ENCODE measurements around the gene GLRX5. TPM values are rescaled to one million over a fixed set of nuclear protein-coding genes. Genes with fewer than 3 reads are reported as not detected.

Gene GLRX5
- total RNA-seq, 1 experiment from 2014 or later: 73.1 TPM

DNA sequence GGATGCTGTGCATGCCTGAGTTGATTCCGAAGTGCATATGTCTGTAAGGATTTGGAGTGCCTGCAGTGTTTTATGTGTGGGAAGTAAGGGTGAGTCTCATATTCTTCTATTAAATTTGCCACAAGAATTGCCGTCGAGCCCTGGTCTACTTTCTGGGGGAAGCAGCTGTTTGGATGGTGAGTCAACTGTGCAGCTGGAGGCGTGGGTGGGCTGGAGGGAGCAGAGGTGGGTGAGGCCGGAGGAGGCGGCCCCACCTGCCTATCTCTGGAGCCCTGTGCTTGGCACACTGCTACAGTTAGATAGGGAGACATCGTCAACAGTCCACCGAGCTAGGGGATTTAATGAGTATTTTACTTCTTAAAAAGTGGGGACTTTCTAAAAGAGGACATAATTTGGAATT, 9.7 kb downstream of the GLRX5 start:
- Histone ChIP-seq H3K36me3 (replicated peaks; ENCODE audit: control insufficient read depth, insufficient read depth, low read length) (no peaks in the 10 kb centered on the region), H3K4me3 (ENCODE audit: insufficient read depth, low read depth, low read length) (no peak overlapping the region), H3K27me3 (ENCODE audit: control insufficient read depth, insufficient read depth, low read length) (no peaks in the 10 kb centered on the region)
- DNase-seq: no peak

GRCh38 chr14:95545515-95546168, 10.8 kb downstream of the GLRX5 start:
- H3K4me3 ChIP-seq (ENCODE audit: insufficient read depth, low read depth, low read length): no peak overlapping the region
- DNase-seq: no peak
- no peaks in the 10 kb centered on the region for H3K36me3 ChIP-seq (replicated peaks; ENCODE audit: control insufficient read depth, insufficient read depth, low read length)

DNA sequence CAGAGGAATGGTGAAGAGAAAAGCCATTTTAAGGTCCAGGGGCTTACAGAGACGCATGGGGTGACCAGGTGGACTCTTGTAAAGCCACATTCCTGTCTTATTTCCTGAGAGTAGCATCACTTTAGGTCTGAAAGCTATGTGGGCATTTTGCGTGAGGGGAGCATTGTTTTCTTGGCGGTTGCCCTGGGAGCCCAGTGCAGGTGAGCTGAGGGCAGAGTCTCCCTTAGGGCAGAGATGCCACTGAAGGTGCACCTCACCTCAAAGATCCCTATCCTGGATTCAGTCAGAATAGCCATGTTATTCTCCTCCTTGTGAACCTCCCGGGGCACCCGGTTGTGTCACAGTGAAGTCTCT, 12.4 kb downstream of the GLRX5 start:
- H3K36me3 ChIP-seq (replicated peaks; ENCODE audit: control insufficient read depth, insufficient read depth, low read length): no peaks in the 10 kb centered on the region
- no peaks in the 10 kb centered on the region for H3K27me3 ChIP-seq (ENCODE audit: control insufficient read depth, insufficient read depth, low read length)
- no peak for DNase-seq
- H3K4me3 ChIP-seq (ENCODE audit: insufficient read depth, low read depth, low read length): no peak overlapping the region

More at GRCh38 chr14:95545515-95546168, 10.8 kb downstream of the GLRX5 start:
- H3K27me3 ChIP-seq (ENCODE audit: control insufficient read depth, insufficient read depth, low read length): no peaks in the 10 kb centered on the region

GRCh38 chr14:95547626-95548327, 12.9 kb downstream of the GLRX5 start:
- H3K36me3 ChIP-seq (replicated peaks; ENCODE audit: control insufficient read depth, insufficient read depth, low read length): no peaks in the 10 kb centered on the region
- DNase-seq: no peak
- no peaks in the 10 kb centered on the region for H3K27me3 ChIP-seq (ENCODE audit: control insufficient read depth, insufficient read depth, low read length)
- no peak overlapping the region for H3K4me3 ChIP-seq (ENCODE audit: insufficient read depth, low read depth, low read length)

- DNase-seq: no peak
- Histone ChIP-seq H3K36me3 (replicated peaks; ENCODE audit: control insufficient read depth, insufficient read depth, low read length) (no peaks in the 10 kb centered on the region), H3K4me3 (ENCODE audit: insufficient read depth, low read depth, low read length) (no peak overlapping the region), H3K27me3 (ENCODE audit: control insufficient read depth, insufficient read depth, low read length) (no peaks in the 10 kb centered on the region)
These were observed 13.6 kb downstream of the GLRX5 start for GRCh38 chr14:95548328-95548929.

GRCh38 chr14:95549656-95550585, 15.1 kb downstream of the GLRX5 start:
- no peaks in the 10 kb centered on the region for H3K36me3 ChIP-seq (replicated peaks; ENCODE audit: control insufficient read depth, insufficient read depth, low read length)
- H3K4me3 ChIP-seq (ENCODE audit: insufficient read depth, low read depth, low read length): no peak overlapping the region
- DNase-seq: no peak
- no peaks in the 10 kb centered on the region for H3K27me3 ChIP-seq (ENCODE audit: control insufficient read depth, insufficient read depth, low read length)

DNA sequence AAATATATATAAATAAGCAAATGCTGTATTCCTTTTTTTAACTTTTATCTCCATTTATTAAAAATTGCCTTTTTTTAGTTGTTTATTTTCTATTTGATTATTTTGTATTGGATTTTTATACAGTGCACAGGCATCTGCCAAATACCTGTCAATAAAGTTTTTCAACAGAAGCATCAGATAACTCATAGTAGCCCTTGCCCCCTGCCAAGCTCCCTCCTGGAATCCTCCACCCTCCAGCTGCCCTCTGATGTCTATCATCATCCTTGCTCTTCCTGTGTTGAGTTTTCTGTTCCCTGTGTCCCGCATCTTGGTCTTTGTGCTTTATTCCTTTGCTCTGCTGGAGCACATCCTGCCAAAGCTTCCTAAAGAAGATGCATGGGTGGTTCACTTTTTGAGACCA, 16.6 kb downstream of the GLRX5 start:
- DNase-seq: no peak
- Histone ChIP-seq H3K27me3 (ENCODE audit: control insufficient read depth, insufficient read depth, low read length) (peaks cover 1% of the 10 kb centered on the region; the same call in 1 of the 2 replicates), H3K4me3 (ENCODE audit: insufficient read depth, low read depth, low read length) (no peak overlapping the region), H3K36me3 (replicated peaks; ENCODE audit: control insufficient read depth, insufficient read depth, low read length) (no peaks in the 10 kb centered on the region)

GRCh38 chr14:95553141-95553540, 18.3 kb downstream of the GLRX5 start:
- no peak for DNase-seq
- no peaks in the 10 kb centered on the region for H3K36me3 ChIP-seq (replicated peaks; ENCODE audit: control insufficient read depth, insufficient read depth, low read length)
- peaks cover 1% of the 10 kb centered on the region; the same call in 1 of the 2 replicates for H3K27me3 ChIP-seq (ENCODE audit: control insufficient read depth, insufficient read depth, low read length)
- H3K4me3 ChIP-seq (ENCODE audit: insufficient read depth, low read depth, low read length): no peak overlapping the region

- Histone ChIP-seq H3K36me3 (replicated peaks; ENCODE audit: control insufficient read depth, insufficient read depth, low read length) (no peaks in the 10 kb centered on the region), H3K4me3 (ENCODE audit: insufficient read depth, low read depth, low read length) (no peak overlapping the region), H3K27me3 (ENCODE audit: control insufficient read depth, insufficient read depth, low read length) (peaks cover 3% of the 10 kb centered on the region; the same call in 1 of the 2 replicates)
- DNase-seq: no peak
These were observed 20.2 kb downstream of the GLRX5 start for GRCh38 chr14:95555053-95555452.

- Histone ChIP-seq H3K27me3 (ENCODE audit: control insufficient read depth, insufficient read depth, low read length) (peaks cover 3% of the 10 kb centered on the region), H3K36me3 (replicated peaks; ENCODE audit: control insufficient read depth, insufficient read depth, low read length) (no peaks in the 10 kb centered on the region), H3K4me3 (ENCODE audit: insufficient read depth, low read depth, low read length) (no peak overlapping the region)
- peak; percentile 76 for DNase-seq
These were observed 22.4 kb downstream of the GLRX5 start for GRCh38 chr14:95557291-95557690.

GRCh38 chr14:95557832-95558231, 23.0 kb downstream of the GLRX5 start:
- H3K27me3 ChIP-seq (ENCODE audit: control insufficient read depth, insufficient read depth, low read length): peaks cover 3% of the 10 kb centered on the region

DNA sequence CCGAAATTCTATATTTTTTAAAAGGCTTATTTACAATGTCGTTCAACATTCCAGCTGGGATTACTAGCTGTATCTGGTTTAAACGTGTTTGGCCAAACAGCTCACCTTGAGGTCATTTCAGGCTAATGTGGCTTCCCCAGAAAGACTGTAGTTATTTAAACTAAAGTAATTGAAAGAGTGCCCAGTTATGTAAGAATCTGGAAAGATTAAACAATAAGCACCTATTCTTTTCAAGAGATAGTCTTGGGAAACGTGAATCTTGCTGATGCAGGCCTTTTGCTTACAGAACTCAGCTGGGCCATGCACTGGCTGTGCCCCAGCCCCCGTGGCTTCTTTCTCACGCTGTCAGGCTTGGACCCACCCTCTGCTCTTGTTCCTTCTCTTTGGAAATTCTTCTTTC, 24.4 kb downstream of the GLRX5 start:
- Histone ChIP-seq H3K36me3 (replicated peaks; ENCODE audit: control insufficient read depth, insufficient read depth, low read length) (no peaks in the 10 kb centered on the region), H3K27me3 (ENCODE audit: control insufficient read depth, insufficient read depth, low read length) (peaks cover 3% of the 10 kb centered on the region), H3K4me3 (ENCODE audit: insufficient read depth, low read depth, low read length) (no peak overlapping the region)
- no peak for DNase-seq

More at GRCh38 chr14:95557832-95558231, 23.0 kb downstream of the GLRX5 start:
- DNase-seq: no peak
- no peak overlapping the region for H3K4me3 ChIP-seq (ENCODE audit: insufficient read depth, low read depth, low read length)
- no peaks in the 10 kb centered on the region for H3K36me3 ChIP-seq (replicated peaks; ENCODE audit: control insufficient read depth, insufficient read depth, low read length)

- no peaks in the 10 kb centered on the region for H3K36me3 ChIP-seq (replicated peaks; ENCODE audit: control insufficient read depth, insufficient read depth, low read length)
- DNase-seq: peak; percentile 84
- H3K27me3 ChIP-seq (ENCODE audit: control insufficient read depth, insufficient read depth, low read length): peaks cover 2% of the 10 kb centered on the region
- H3K4me3 ChIP-seq (ENCODE audit: insufficient read depth, low read depth, low read length): no peak overlapping the region
These were observed 26.2 kb downstream of the GLRX5 start for GRCh38 chr14:95561001-95561412.

GRCh38 chr14:95562892-95563685, 28.2 kb downstream of the GLRX5 start:
- Histone ChIP-seq H3K36me3 (replicated peaks; ENCODE audit: control insufficient read depth, insufficient read depth, low read length) (no peaks in the 10 kb centered on the region), H3K4me3 (ENCODE audit: insufficient read depth, low read depth, low read length) (no peak overlapping the region), H3K27me3 (ENCODE audit: control insufficient read depth, insufficient read depth, low read length) (peaks cover 2% of the 10 kb centered on the region)
- no peak for DNase-seq
